NOMO-1 (cell line): ENCODE results near the gene FIZ1.

Experiments
- DNase-seq, 2 experiments: peaks; one replicate each; lab custom pipeline; 2025; ENCODE audit not compliant: unreplicated experiment in 2 of 2; lab: John Stamatoyannopoulos, UW

Gene FIZ1

GRCh38 chr19:55599468-55599841 is at the start of gene FIZ1:
FIZ1 (minus strand) TSS chr19:55599517; CDS start chr19:55597865, 1,652 bp downstream.
- DNase-seq, result peak; percentile 97

- DNase-seq, result no peak
These were observed 49.4 kb upstream of the FIZ1 start for GRCh38 chr19:55648585-55649267.

- DNase-seq, result peak; percentile 27 to 40
These were observed 48.6 kb upstream of the FIZ1 start, which contains the start of gene CCDC106 for GRCh38 chr19:55647732-55648584. CCDC106 (plus strand) TSS chr19:55648212; CDS start chr19:55649047, 835 bp downstream.

- no peak for DNase-seq
These were observed 47.8 kb upstream of the FIZ1 start for GRCh38 chr19:55646889-55647731.

- DNase-seq, result no peak
These were observed 46.2 kb upstream of the FIZ1 start for GRCh38 chr19:55645512-55645881.

GRCh38 chr19:55644842-55645511 is 45.7 kb upstream of the FIZ1 start:
- no peak for DNase-seq

GRCh38 chr19:55644191-55644833 is 45.0 kb upstream of the FIZ1 start:
- DNase-seq, result no peak

GRCh38 chr19:55643887-55644176 is 44.5 kb upstream of the FIZ1 start:
- no peak for DNase-seq

- DNase-seq, result peak; percentile 66 to 68
These were observed 43.9 kb upstream of the FIZ1 start, which contains the start of gene ZNF581 for GRCh38 chr19:55643003-55643886. ZNF581 (plus strand) TSS chr19:55643649; CDS start chr19:55644572, 923 bp downstream.

- DNase-seq, result no peak
These were observed 43.1 kb upstream of the FIZ1 start for GRCh38 chr19:55642153-55643002.

GRCh38 chr19:55641426-55642152 is 42.3 kb upstream of the FIZ1 start:
- DNase-seq, result peak in 1 of 2 experiments; percentile 29

GRCh38 chr19:55640577-55641425 is 41.5 kb upstream of the FIZ1 start, which contains the start of gene ZNF580:
ZNF580 (plus strand) TSS chr19:55641002; CDS start chr19:55642509, 1,507 bp downstream.
- peak; percentile 36 to 46 for DNase-seq

- no peak for DNase-seq
These were observed 40.8 kb upstream of the FIZ1 start for GRCh38 chr19:55640043-55640576.

- no peak for DNase-seq
These were observed 39.6 kb upstream of the FIZ1 start for GRCh38 chr19:55638864-55639359.

- DNase-seq, result no peak
These were observed 38.2 kb upstream of the FIZ1 start for GRCh38 chr19:55637534-55637933.

GRCh38 chr19:55636723-55637122 is 37.4 kb upstream of the FIZ1 start:
- no peak for DNase-seq
